Ovary (tissue), 9 donors: ENCODE results near the gene FOXP1. TPM values are rescaled to one million over a fixed set of nuclear protein-coding genes. Genes with fewer than 3 reads are reported as not detected.

Source experiments
- DNase-seq, 5 donors: peaks; one replicate each; pipeline ENCODE4 v3.0.0-alpha.2; 2019 to 2020
- H3K27ac ChIP-seq, 2 donors: fragments of 200-600 bp; one replicate each; pipeline versions ENCODE4 v1.5.1 to v1.8.0; 2019 to 2022
- H3K27me3 ChIP-seq: fragments of 200-600 bp; one replicate; pipeline ENCODE4 v1.8.0; 2022
- H3K36me3 ChIP-seq: fragments of 200-600 bp; sonication (generic); one replicate; pipeline ENCODE4 v1.5.1; 2019
- H3K4me1 ChIP-seq: one replicate; pipeline ENCODE4 v1.8.1; 2013; ENCODE audit warnings: mild to moderate bottlenecking, moderate library complexity; ENCODE audit not compliant: insufficient read depth
- H3K4me3 ChIP-seq: fragments of 200-600 bp; sonication (generic); one replicate; pipeline ENCODE4 v1.5.1; 2017
- H3K9me3 ChIP-seq, 2 donors: fragments of 200-600 bp in 1 of 2; sonication (generic) in 1 of 2; one replicate each; pipeline versions ENCODE4 v1.5.1 to v1.8.1; 2013 to 2019; ENCODE audit warnings: mild to moderate bottlenecking in 1 of 2, moderate library complexity in 1 of 2
- CTCF ChIP-seq, 3 donors: fragments of 450-650 bp in 2 of 3; fragments of 200-600 bp in 1 of 3; IDR thresholded peaks; one replicate each; pipeline versions ENCODE4 v1.5.1 to v1.8.0; 2016 to 2022; ENCODE audit warnings: antibody characterized with exemption in 3 of 3, mild to moderate bottlenecking in 1 of 3
- EP300 ChIP-seq: sonication (generic); formaldehyde crosslinking; IDR thresholded peaks from one replicate; pipeline ENCODE4 v1.6.1; 2017; ENCODE audit warnings: antibody characterized with exemption
- POLR2A ChIP-seq: fragments of 450-650 bp; IDR thresholded peaks from one replicate; pipeline ENCODE4 v1.6.1; 2017; ENCODE audit warnings: antibody characterized with exemption, mild to moderate bottlenecking, moderate library complexity
- WGBS, 3 donors: extraction: QIAGEN DNeasy Blood & Tissue Kit in 1 of 3; methylation state at CpG; one replicate each; pipeline versions ENCODE4 v1.1.5 to v1.1.7; 2013 to 2017; 5-methylcytosine and 5-hydroxymethylcytosine counted together
- intact Hi-C, 4 donors: fragments of 100-400 bp; cut with DNase I; formaldehyde crosslinking; loops; one replicate each; pipeline versions ENCODE4 v1.11.0 to v1.15.1; 2022 to 2023
- polyA plus RNA-seq, 2 donors: library from polyadenylated mRNA; stranded (reverse); fragments of 200-250 nt in 1 of 2; fragments of 350-450 nt in 1 of 2; fragmentation: Illumina TruSeq in 1 of 2; extraction: RNeasy Lipid Tissue Mini Kit (QIAGEN cat#74804) in 1 of 2; gene quantifications; one replicate each; pipeline ENCODE4 v1.2.3, GENCODE V29; 2013 to 2014
- total RNA-seq, 7 donors: library from RNA; depleted of rRNA in 2 of 7; stranded (reverse); fragments of >200 nt in 2 of 7; fragmentation: NEBNext Ultra II Directional in 3 of 7; extraction: Animal tissue kit (Norgen Biotek cat#: 25700) in 3 of 7; gene quantifications; one replicate each; pipeline versions ENCODE4 v1.1.0 to v1.2.4, GENCODE V29; 2016 to 2023
- donor health status: DM: no; HTN: no; CAD: no; lungs with moderate emphysema.
- donor health status: DM: no; HTN: no; CAD: no.
- donor health status: Bipolar disorder and iron deficiency.
- donor health status: DM: yes; HTN: yes; CAD: no.
- donor health status: DM: no; HTN: no; CAD: no.
- donor health status: DM: yes; HTN: yes; CAD: no.

FOXP1 gene
- total and polyA plus RNA-seq, 9 donors = 31.7 to 126 (median 114) TPM

GRCh38 chr3:71061037-71061436 is 522.5 kb downstream of the FOXP1 start:
- TF ChIP-seq POLR2A (no peak), CTCF (IDR thresholded peaks at IDR 0.05) (no peak)
- peak overlapping the region in 1 of 2 donors; percentile 16 for H3K27ac ChIP-seq
- WGBS, 3 donors = 29 to 41% (median 31%) methylated on average over 4 of the region's 4 CpGs
- H3K4me3 ChIP-seq = no peak overlapping the region
- peaks cover 10% of the 10 kb centered on the region for H3K4me1 ChIP-seq
- H3K36me3 ChIP-seq = no peaks in the 10 kb centered on the region
- no peak for DNase-seq
- intact Hi-C loops = loop anchor here in 3 of 4 donors (10.0 kb wide), 3 partner anchors 64 to 524 kb away; partner anchors contain the start of gene FOXP1 (in 1 of the 3)
- no peaks in the 10 kb centered on the region for H3K9me3 ChIP-seq
- no peaks in the 10 kb centered on the region for H3K27me3 ChIP-seq

- Histone ChIP-seq H3K27me3 (no peaks in the 10 kb centered on the region), H3K27ac (peak overlapping the region in 1 of 2 donors; percentile 16), H3K9me3 (no peaks in the 10 kb centered on the region), H3K36me3 (no peaks in the 10 kb centered on the region), H3K4me1 (peaks cover 10% of the 10 kb centered on the region), H3K4me3 (no peak overlapping the region)
- 77 to 87% (median 77%) methylated on average over 2 of the region's 2 CpGs for WGBS, 3 donors
- TF ChIP-seq POLR2A = no peak
- no peak for TF ChIP-seq EP300
- no peak for TF ChIP-seq CTCF (IDR thresholded peaks at IDR 0.05)
- no peak for DNase-seq
- intact Hi-C loops = loop anchor here in 3 of 4 donors (10.0 kb wide), 3 partner anchors 64 to 524 kb away; partner anchors contain the start of gene FOXP1 (in 1 of the 3)
These were observed 523.0 kb downstream of the FOXP1 start for GRCh38 chr3:71060536-71060935.

DNA sequence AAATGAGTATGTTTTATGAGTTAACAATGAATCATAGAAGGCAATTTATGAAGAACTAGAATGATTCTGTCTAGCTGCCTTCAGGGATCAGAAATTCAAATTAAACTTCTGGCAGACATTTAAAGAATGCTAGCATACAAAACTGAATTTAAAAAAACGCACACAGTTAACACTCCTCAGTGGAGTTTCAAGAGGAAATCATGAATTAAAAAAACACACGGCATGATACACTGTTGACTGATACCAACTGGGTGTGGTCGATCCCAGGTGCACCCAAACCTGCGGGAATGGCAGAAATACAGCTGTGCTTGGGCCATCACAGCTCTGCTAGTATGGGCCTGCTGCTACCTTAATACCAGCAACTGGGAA is 526.0 kb downstream of the FOXP1 start:
- Histone ChIP-seq H3K4me1 (peaks cover 21% of the 10 kb centered on the region), H3K27me3 (no peaks in the 10 kb centered on the region), H3K4me3 (no peak overlapping the region), H3K9me3 (no peaks in the 10 kb centered on the region), H3K36me3 (no peaks in the 10 kb centered on the region), H3K27ac (no peak overlapping the region)
- intact Hi-C loops = no loop called here
- TF ChIP-seq CTCF (IDR thresholded peaks at IDR 0.05) (no peak), EP300 (no peak), POLR2A (no peak)
- WGBS, 3 donors = 46 to 55% (median 54%) methylated on average over 4 of the region's 4 CpGs
- no peak for DNase-seq

DNA sequence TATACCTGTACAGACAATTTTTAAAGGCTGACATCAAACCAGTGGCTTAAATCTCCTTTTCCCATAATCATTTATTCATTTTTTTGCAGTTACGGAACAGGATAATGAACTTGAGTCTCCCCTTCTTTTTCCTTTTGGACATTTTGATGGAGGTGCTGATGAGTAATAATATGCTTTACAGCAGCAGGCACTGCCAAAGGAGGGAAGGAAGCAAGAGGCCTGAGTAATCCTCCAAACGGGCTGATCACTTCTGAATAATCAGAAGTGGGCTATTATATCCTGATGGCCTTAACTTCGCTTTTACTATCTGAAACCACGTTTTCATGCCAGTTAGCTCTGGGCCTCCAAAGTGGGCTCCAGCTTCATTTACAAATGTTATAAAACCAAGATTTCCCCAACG is 527.2 kb downstream of the FOXP1 start:
- TF ChIP-seq POLR2A (no peak), EP300 (no peak), CTCF (IDR thresholded peaks at IDR 0.05) (no peak)
- no peaks in the 10 kb centered on the region for H3K9me3 ChIP-seq
- H3K36me3 ChIP-seq = no peaks in the 10 kb centered on the region
- no peaks in the 10 kb centered on the region for H3K27me3 ChIP-seq
- intact Hi-C loops = no loop called here
- no peak for DNase-seq
- peak overlapping the region in 1 of 2 donors; percentile 44 for H3K27ac ChIP-seq
- H3K4me3 ChIP-seq = no peak overlapping the region
- 53 to 66% (median 65%) methylated on average over 5 of the region's 5 CpGs for WGBS, 3 donors
- H3K4me1 ChIP-seq = peaks cover 25% of the 10 kb centered on the region
